ENCODE measurements around the gene DIDO1.

The DIDO1 gene

GRCh38 chr20:62922451-62922921 lies 3.8 kb downstream of the DIDO1 start:
- peak overlapping the region; percentile 16; the same call in 1 of the 2 replicates for H3K4me3 ChIP-seq (ENCODE audit: low read length)
- H3K9me3 ChIP-seq (ENCODE audit: insufficient read depth, low read length), result no peaks in the 10 kb centered on the region
- H3K4me1 ChIP-seq (ENCODE audit: low read length), result peaks cover 74% of the 10 kb centered on the region
- H3K79me2 ChIP-seq (ENCODE audit: low read length), result peaks cover 99% of the 10 kb centered on the region
- peak overlapping the region; percentile 23 for H3K27ac ChIP-seq (ENCODE audit: low read length)
- no peaks in the 10 kb centered on the region for H3K36me3 ChIP-seq (replicated peaks; ENCODE audit: low read depth, low read length)
- H2AFZ ChIP-seq (ENCODE audit: low read depth, low read length), result no peak overlapping the region
- H3K4me2 ChIP-seq (ENCODE audit: low read length), result peak overlapping the region; percentile 45
- no peaks in the 10 kb centered on the region for H3K27me3 ChIP-seq (ENCODE audit: low read depth, low read length)
- H4K20me1 ChIP-seq (ENCODE audit: insufficient read depth, low read length), result peaks cover 86% of the 10 kb centered on the region
- no peak overlapping the region for H3K9ac ChIP-seq (ENCODE audit: low read length)
- TF ChIP-seq EZH2phosphoT487 (IDR thresholded peaks at IDR 0.05; ENCODE audit: low read depth), result no peak
- TF ChIP-seq CTCF (IDR thresholded peaks at IDR 0.05; ENCODE audit: low read depth, low read length), result no peak

- no peak for TF ChIP-seq EZH2phosphoT487 (IDR thresholded peaks at IDR 0.05; ENCODE audit: low read depth)
- peak; percentile 26; the same call in 1 of the 2 replicates for TF ChIP-seq CTCF (IDR thresholded peaks at IDR 0.05; ENCODE audit: low read depth, low read length)
- Histone ChIP-seq H3K36me3 (replicated peaks; ENCODE audit: low read depth, low read length) (no peaks in the 10 kb centered on the region), H2AFZ (ENCODE audit: low read depth, low read length) (no peak overlapping the region), H3K9me3 (ENCODE audit: insufficient read depth, low read length) (no peaks in the 10 kb centered on the region), H3K4me1 (ENCODE audit: low read length) (peaks cover 78% of the 10 kb centered on the region), H3K9ac (ENCODE audit: low read length) (no peak overlapping the region), H4K20me1 (ENCODE audit: insufficient read depth, low read length) (peaks cover 89% of the 10 kb centered on the region), H3K79me2 (ENCODE audit: low read length) (peaks cover 100% of the 10 kb centered on the region), H3K27ac (ENCODE audit: low read length) (no peak overlapping the region), H3K4me3 (ENCODE audit: low read length) (no peak overlapping the region), H3K27me3 (ENCODE audit: low read depth, low read length) (no peaks in the 10 kb centered on the region), H3K4me2 (ENCODE audit: low read length) (peak overlapping the region; percentile 12; the same call in 1 of the 2 replicates)
Observed at GRCh38 chr20:62921119-62921687, 5.1 kb downstream of the DIDO1 start.

- Histone ChIP-seq H2AFZ (ENCODE audit: low read depth, low read length) (no peak overlapping the region), H3K4me1 (ENCODE audit: low read length) (peaks cover 78% of the 10 kb centered on the region), H3K4me2 (ENCODE audit: low read length) (peak overlapping the region; percentile 69), H3K4me3 (ENCODE audit: low read length) (peak overlapping the region; percentile 38), H3K9ac (ENCODE audit: low read length) (peak overlapping the region; percentile 19; the same call in 1 of the 2 replicates), H3K79me2 (ENCODE audit: low read length) (peaks cover 100% of the 10 kb centered on the region), H4K20me1 (ENCODE audit: insufficient read depth, low read length) (peaks cover 96% of the 10 kb centered on the region), H3K9me3 (ENCODE audit: insufficient read depth, low read length) (no peaks in the 10 kb centered on the region), H3K36me3 (replicated peaks; ENCODE audit: low read depth, low read length) (no peaks in the 10 kb centered on the region), H3K27me3 (ENCODE audit: low read depth, low read length) (no peaks in the 10 kb centered on the region), H3K27ac (ENCODE audit: low read length) (peak overlapping the region; percentile 59)
- no peak for TF ChIP-seq EZH2phosphoT487 (IDR thresholded peaks at IDR 0.05; ENCODE audit: low read depth)
- no peak for TF ChIP-seq CTCF (IDR thresholded peaks at IDR 0.05; ENCODE audit: low read depth, low read length)
Observed at GRCh38 chr20:62920039-62920645, 6.2 kb downstream of the DIDO1 start.

GRCh38 chr20:62918831-62919230 lies 7.5 kb downstream of the DIDO1 start:
- Histone ChIP-seq H3K4me1 (ENCODE audit: low read length) (peaks cover 66% of the 10 kb centered on the region), H2AFZ (ENCODE audit: low read depth, low read length) (no peak overlapping the region), H3K4me2 (ENCODE audit: low read length) (peak overlapping the region; percentile 69), H3K9ac (ENCODE audit: low read length) (peak overlapping the region; percentile 28), H3K9me3 (ENCODE audit: insufficient read depth, low read length) (no peaks in the 10 kb centered on the region), H3K36me3 (replicated peaks; ENCODE audit: low read depth, low read length) (peaks cover 3% of the 10 kb centered on the region), H4K20me1 (ENCODE audit: insufficient read depth, low read length) (peaks cover 95% of the 10 kb centered on the region), H3K4me3 (ENCODE audit: low read length) (peak overlapping the region; percentile 38), H3K27ac (ENCODE audit: low read length) (peak overlapping the region; percentile 59), H3K79me2 (ENCODE audit: low read length) (peaks cover 100% of the 10 kb centered on the region), H3K27me3 (ENCODE audit: low read depth, low read length) (no peaks in the 10 kb centered on the region)
- TF ChIP-seq CTCF (IDR thresholded peaks at IDR 0.05; ENCODE audit: low read depth, low read length) (no peak), EZH2phosphoT487 (IDR thresholded peaks at IDR 0.05; ENCODE audit: low read depth) (no peak)
